OCI-LY7 (cell line): ENCODE data around the gene SYNGR4. TPM values are rescaled to one million over a fixed set of nuclear protein-coding genes. Genes with fewer than 3 reads are reported as not detected.

Source experiments
- BruUV-seq: library from RNA; stranded (reverse); fragments of 400-500 nt; replicated peaks from 2 replicates; lab custom pipeline; 2021; lab: Mats Ljungman, UMichigan
- CTCF ChIA-PET: fragments of 300-600 bp; sonication (Branson Sonifier 250); formaldehyde crosslinking; loops from one replicate; lab custom pipeline; 2022; ENCODE audit warnings: antibody characterized with exemption; ENCODE audit not compliant: unreplicated experiment; lab: Charles Lee
- POLR2A ChIA-PET: fragments of 300-600 bp; sonication (Branson Sonifier 250); formaldehyde crosslinking; loops from one replicate; lab custom pipeline; 2022; ENCODE audit warnings: antibody characterized with exemption; lab: Charles Lee
- DNase-seq: peaks from one replicate; pipeline ENCODE4 v3.0.0-alpha.2; 2015; ENCODE audit warnings: low spot score
- H2AFZ ChIP-seq: fragments of 200-600 bp; sonication (generic), shearing (Covaris generic); 2 replicates; pipeline ENCODE4 v1.6.1; 2014; ENCODE audit warnings: mild to moderate bottlenecking, antibody characterized with exemption, low read length, moderate library complexity
- H3K27ac ChIP-seq: fragments of 200-600 bp; sonication (generic); 2 replicates; pipeline ENCODE4 v1.5.1; 2014; ENCODE audit warnings: mixed run types, low read depth, mild to moderate bottlenecking, moderate library complexity, low read length, inconsistent platforms; ENCODE audit not compliant: poor library complexity, severe bottlenecking
- H3K36me3 ChIP-seq: fragments of 200-600 bp; sonication (generic); 2 replicates; pipeline ENCODE4 v1.6.1; 2014; ENCODE audit warnings: mild to moderate bottlenecking, antibody characterized with exemption, low read length, moderate library complexity, mixed read lengths; ENCODE audit not compliant: insufficient read depth
- H3K4me1 ChIP-seq: fragments of 200-600 bp; sonication (generic); 2 replicates; pipeline ENCODE4 v1.5.1; 2014; ENCODE audit warnings: mild to moderate bottlenecking, low read length; ENCODE audit not compliant: insufficient read depth, poor library complexity, severe bottlenecking
- H3K4me2 ChIP-seq: fragments of 200-600 bp; sonication (generic); 2 replicates; pipeline ENCODE4 v1.6.1; 2014; ENCODE audit warnings: mild to moderate bottlenecking, low read length
- H3K4me3 ChIP-seq: fragments of 200-600 bp; sonication (generic); 2 replicates; pipeline ENCODE4 v1.5.1; 2014; ENCODE audit warnings: mild to moderate bottlenecking, low read depth, low read length; ENCODE audit not compliant: poor library complexity, severe bottlenecking
- H3K79me2 ChIP-seq: fragments of 200-600 bp; sonication (generic); 2 replicates; pipeline ENCODE4 v1.6.1; 2016; ENCODE audit warnings: low read depth, mild to moderate bottlenecking, low read length, moderate library complexity, mixed read lengths; ENCODE audit not compliant: insufficient read depth
- H3K9me2 ChIP-seq: fragments of 200-600 bp; sonication (generic); 2 replicates; pipeline ENCODE4 v1.6.1; 2016; ENCODE audit warnings: mild to moderate bottlenecking, low read length, mixed read lengths; ENCODE audit not compliant: insufficient read depth
- H3K9me3 ChIP-seq: fragments of 200-600 bp; sonication (generic); 2 replicates; pipeline ENCODE4 v1.6.1; 2014; ENCODE audit warnings: mild to moderate bottlenecking, mixed run types, low read length, mixed read lengths
- H4K20me1 ChIP-seq: fragments of 200-600 bp; sonication (generic); 2 replicates; pipeline ENCODE4 v1.6.1; 2014; ENCODE audit warnings: mild to moderate bottlenecking, antibody characterized with exemption, low read length, moderate library complexity, mixed read lengths; ENCODE audit not compliant: insufficient read depth
- EZH2phosphoT487 ChIP-seq: fragments of 200-600 bp; sonication (generic); IDR thresholded peaks from 2 replicates; pipeline ENCODE4 v1.6.1; 2018; ENCODE audit warnings: low read depth, borderline replicate concordance, mild to moderate bottlenecking, mixed run types, antibody characterized with exemption, low read length, moderate library complexity, mixed read lengths
- intact Hi-C: fragments of 100-400 bp; cut with micrococcal nuclease; formaldehyde crosslinking; loops from one replicate; pipeline ENCODE4 v1.10.0; 2022; ENCODE audit not compliant: unreplicated experiment
- total RNA-seq, 2 experiments: library from RNA; depleted of rRNA in 1 of 2; stranded (reverse); fragments of >200 nt in 1 of 2; shearing (Covaris generic) in 1 of 2; gene quantifications; 2 replicates each; pipeline ENCODE4 v1.2.3, GENCODE V29; 2014 to 2022
- TF ChIP-seq, protein P1 (sequence below): fragments of 200-600 bp; sonication (generic); conservative IDR thresholded peaks from 2 replicates; pipeline ENCODE4 v1.5.1; 2014; ENCODE audit warnings: mild to moderate bottlenecking, antibody characterized with exemption, low read length, moderate library complexity, mixed read lengths

The SYNGR4 gene
- total RNA-seq, 2 experiments from 2014 or later: 0.38 to 1.2 TPM

DNA sequence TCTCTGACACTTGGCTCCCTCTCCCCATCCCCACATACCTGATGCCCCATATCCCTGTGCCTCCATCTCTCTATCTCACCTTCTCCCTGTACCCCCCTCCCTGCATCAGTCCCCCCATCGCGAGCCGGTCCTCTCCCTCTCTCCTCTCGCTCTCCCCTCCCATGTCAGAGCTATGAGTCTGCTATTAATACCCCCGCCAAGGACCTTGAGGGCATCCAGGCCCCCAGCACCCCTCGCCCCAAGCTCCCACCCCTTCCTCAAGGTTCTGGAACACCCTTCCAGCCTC lies 30.9 kb downstream of the SYNGR4 start:
- no peak overlapping the region for H3K27ac ChIP-seq
- H3K4me2 ChIP-seq: no peak overlapping the region
- TF ChIP-seq, protein P1, sequence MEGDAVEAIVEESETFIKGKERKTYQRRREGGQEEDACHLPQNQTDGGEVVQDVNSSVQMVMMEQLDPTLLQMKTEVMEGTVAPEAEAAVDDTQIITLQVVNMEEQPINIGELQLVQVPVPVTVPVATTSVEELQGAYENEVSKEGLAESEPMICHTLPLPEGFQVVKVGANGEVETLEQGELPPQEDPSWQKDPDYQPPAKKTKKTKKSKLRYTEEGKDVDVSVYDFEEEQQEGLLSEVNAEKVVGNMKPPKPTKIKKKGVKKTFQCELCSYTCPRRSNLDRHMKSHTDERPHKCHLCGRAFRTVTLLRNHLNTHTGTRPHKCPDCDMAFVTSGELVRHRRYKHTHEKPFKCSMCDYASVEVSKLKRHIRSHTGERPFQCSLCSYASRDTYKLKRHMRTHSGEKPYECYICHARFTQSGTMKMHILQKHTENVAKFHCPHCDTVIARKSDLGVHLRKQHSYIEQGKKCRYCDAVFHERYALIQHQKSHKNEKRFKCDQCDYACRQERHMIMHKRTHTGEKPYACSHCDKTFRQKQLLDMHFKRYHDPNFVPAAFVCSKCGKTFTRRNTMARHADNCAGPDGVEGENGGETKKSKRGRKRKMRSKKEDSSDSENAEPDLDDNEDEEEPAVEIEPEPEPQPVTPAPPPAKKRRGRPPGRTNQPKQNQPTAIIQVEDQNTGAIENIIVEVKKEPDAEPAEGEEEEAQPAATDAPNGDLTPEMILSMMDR: no peak
- TF ChIP-seq EZH2phosphoT487: no peak
- POLR2A ChIA-PET: no interaction called here
- H3K9me3 ChIP-seq: no peaks in the 10 kb centered on the region
- CTCF ChIA-PET: interaction anchor here (0.6 kb wide), 1 partner anchor 229 kb away, joined by 3 read pairs; no protein-coding TSS in a partner anchor
- no peaks in the 10 kb centered on the region for H3K9me2 ChIP-seq
- H3K36me3 ChIP-seq: no peaks in the 10 kb centered on the region
- H2AFZ ChIP-seq: no peak overlapping the region
- H3K79me2 ChIP-seq: peaks cover 12% of the 10 kb centered on the region; the same call in 1 of the 2 replicates
- no peak overlapping the region for H3K4me3 ChIP-seq
- no TSS peak for BruUV-seq
- DNase-seq: no peak
- peaks cover 34% of the 10 kb centered on the region for H3K4me1 ChIP-seq
- no peaks in the 10 kb centered on the region for H4K20me1 ChIP-seq
- intact Hi-C loops: no loop called here

DNA sequence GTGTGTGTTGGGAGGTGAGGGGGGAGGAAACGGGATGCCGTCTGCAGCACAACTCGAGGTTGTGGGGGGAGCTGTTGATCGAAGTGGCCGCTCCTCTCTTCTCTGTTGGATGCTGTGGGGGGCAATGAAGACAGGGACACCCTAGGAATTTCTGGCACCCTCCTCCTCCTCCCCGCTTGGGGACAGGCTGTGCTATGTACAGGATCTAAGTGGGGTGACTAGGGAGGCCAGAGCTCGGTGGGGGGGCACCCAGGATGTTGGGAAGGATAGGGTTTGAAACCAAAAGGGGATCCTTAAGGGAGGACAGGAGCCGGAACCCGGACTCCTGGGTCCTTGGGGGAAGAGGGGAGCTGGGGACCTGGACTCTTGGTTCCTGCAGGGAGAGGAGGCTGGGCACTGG lies 31.3 kb downstream of the SYNGR4 start:
- no TSS peak for BruUV-seq
- H3K4me2 ChIP-seq: no peak overlapping the region
- no peak for DNase-seq
- POLR2A ChIA-PET: no interaction called here
- H3K4me3 ChIP-seq: no peak overlapping the region
- H3K9me3 ChIP-seq: no peaks in the 10 kb centered on the region
- H3K36me3 ChIP-seq: no peaks in the 10 kb centered on the region
- no peaks in the 10 kb centered on the region for H3K9me2 ChIP-seq
- intact Hi-C loops: no loop called here
- H3K4me1 ChIP-seq: peaks cover 38% of the 10 kb centered on the region
- H3K27ac ChIP-seq: no peak overlapping the region
- H3K79me2 ChIP-seq: peaks cover 8% of the 10 kb centered on the region; the same call in 1 of the 2 replicates
- H4K20me1 ChIP-seq: no peaks in the 10 kb centered on the region
- H2AFZ ChIP-seq: no peak overlapping the region
- TF ChIP-seq, protein P1: no peak
- no peak for TF ChIP-seq EZH2phosphoT487
- CTCF ChIA-PET: interaction anchor here (0.6 kb wide), 1 partner anchor 228 kb away, joined by 3 read pairs; no protein-coding TSS in a partner anchor

DNA sequence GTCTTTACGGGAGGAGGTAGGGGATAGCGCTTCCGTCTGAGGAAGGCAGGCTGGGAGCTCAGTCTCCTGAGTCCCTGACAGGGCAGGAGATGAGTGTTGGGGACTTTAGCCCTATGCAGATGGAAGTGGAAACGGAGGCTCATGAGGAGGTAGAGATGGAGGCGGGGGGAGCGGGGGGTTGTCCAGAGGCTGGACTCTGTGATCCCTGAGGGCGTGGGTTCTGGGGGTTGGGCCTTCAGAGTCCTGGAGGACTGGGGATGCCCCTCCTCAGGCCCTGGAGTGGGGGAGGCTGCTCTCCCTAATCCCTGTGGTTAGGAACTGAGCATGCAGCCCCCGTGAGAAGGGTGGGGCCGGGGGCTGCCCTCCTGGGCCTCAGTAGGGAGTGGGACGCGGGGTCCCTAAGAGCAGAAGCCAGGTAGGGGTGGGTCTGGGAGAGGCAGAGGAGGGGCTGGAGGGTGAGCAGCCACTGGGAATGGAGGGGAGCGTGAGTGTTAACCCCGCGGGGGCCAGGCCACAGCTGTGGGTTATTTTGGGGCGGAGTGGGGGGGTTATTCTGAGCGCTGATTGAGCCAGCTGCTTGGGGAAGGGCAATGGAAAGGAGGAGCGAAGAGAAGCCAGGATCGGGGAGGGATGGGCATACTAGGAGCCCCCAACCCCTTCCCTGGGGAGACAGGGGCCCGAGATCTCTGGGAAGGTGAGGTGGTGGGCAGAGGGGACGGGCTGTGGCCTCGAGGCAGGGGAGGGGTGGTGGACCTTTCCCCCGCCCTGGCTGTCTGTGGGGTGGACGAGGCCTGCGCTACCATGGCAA lies 32.1 kb downstream of the SYNGR4 start:
- CTCF ChIA-PET: interaction anchor here (0.5 kb wide), 1 partner anchor 732 kb away, joined by 10 read pairs; no protein-coding TSS in a partner anchor

More for the DNA sequence above, 32.1 kb downstream of the SYNGR4 start:
- no peaks in the 10 kb centered on the region for H4K20me1 ChIP-seq
- H3K9me3 ChIP-seq: no peaks in the 10 kb centered on the region
- POLR2A ChIA-PET: no interaction called here
- H3K4me1 ChIP-seq: peaks cover 42% of the 10 kb centered on the region
- H3K27ac ChIP-seq: no peak overlapping the region
- no peaks in the 10 kb centered on the region for H3K9me2 ChIP-seq
- no peak for TF ChIP-seq EZH2phosphoT487
- TF ChIP-seq, protein P1: no peak
- peaks cover under 1% of the 10 kb centered on the region; the same call in 1 of the 2 replicates for H3K79me2 ChIP-seq
- no peak for DNase-seq
- no TSS peak for BruUV-seq
- no peak overlapping the region for H2AFZ ChIP-seq
- intact Hi-C loops: no loop called here
- no peak overlapping the region for H3K4me3 ChIP-seq
- H3K36me3 ChIP-seq: no peaks in the 10 kb centered on the region
- H3K4me2 ChIP-seq: no peak overlapping the region
